ENCODE results near the gene LINGO1.

LINGO1 gene

DNA sequence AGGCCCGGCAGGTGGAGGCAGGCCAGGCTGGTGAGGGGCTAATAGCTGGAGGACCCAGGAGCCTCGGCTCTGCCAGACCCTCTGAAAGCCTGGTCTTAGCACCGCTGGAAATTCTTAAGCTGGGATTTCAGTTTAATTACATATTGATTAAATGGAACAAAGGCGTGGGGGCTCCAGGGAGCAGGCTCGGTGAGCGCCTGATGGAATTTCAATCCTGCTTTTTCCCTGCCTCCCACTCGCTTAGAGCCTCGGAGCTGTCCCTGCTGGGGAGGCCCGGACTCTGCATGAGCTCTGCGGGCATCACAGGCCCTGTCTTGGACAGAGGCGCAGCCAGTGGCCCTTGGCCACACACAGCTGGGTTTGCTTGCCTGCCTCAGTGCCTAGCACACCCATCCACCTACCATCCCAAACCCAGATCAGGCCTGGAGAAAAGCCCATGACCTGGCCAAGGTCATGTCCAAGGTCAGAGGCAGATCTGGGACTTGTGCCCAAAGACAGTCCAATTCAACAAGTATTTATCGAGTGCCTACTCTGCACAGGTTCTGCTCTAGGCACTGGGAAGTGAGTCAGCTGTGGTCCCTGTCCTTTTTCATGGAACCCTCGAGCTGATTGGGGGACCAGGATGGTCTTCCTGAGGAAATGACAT is 40.6 kb downstream of the LINGO1 start:
- TF ChIP-seq, protein P1, sequence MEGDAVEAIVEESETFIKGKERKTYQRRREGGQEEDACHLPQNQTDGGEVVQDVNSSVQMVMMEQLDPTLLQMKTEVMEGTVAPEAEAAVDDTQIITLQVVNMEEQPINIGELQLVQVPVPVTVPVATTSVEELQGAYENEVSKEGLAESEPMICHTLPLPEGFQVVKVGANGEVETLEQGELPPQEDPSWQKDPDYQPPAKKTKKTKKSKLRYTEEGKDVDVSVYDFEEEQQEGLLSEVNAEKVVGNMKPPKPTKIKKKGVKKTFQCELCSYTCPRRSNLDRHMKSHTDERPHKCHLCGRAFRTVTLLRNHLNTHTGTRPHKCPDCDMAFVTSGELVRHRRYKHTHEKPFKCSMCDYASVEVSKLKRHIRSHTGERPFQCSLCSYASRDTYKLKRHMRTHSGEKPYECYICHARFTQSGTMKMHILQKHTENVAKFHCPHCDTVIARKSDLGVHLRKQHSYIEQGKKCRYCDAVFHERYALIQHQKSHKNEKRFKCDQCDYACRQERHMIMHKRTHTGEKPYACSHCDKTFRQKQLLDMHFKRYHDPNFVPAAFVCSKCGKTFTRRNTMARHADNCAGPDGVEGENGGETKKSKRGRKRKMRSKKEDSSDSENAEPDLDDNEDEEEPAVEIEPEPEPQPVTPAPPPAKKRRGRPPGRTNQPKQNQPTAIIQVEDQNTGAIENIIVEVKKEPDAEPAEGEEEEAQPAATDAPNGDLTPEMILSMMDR (IDR thresholded peaks at IDR 0.05; ENCODE audit: insufficient read depth, low read depth, low read length, missing control alignments), result no peak
- DNase-seq (ENCODE audit: low read depth), result no peak
- no peak overlapping the region for H3K4me3 ChIP-seq (ENCODE audit: low read depth, low read length)

GRCh38 chr15:77589839-77590238 is 42.9 kb downstream of the LINGO1 start:
- H3K4me3 ChIP-seq (ENCODE audit: low read depth, low read length), result no peak overlapping the region
- TF ChIP-seq, protein P1 (IDR thresholded peaks at IDR 0.05; ENCODE audit: insufficient read depth, low read depth, low read length, missing control alignments), result no peak
- no peak for DNase-seq (ENCODE audit: low read depth)

- H3K4me3 ChIP-seq (ENCODE audit: low read depth, low read length), result no peak overlapping the region
- no peak for DNase-seq (ENCODE audit: low read depth)
- TF ChIP-seq, protein P1 (IDR thresholded peaks at IDR 0.05; ENCODE audit: insufficient read depth, low read depth, low read length, missing control alignments), result no peak
These were observed 44.6 kb downstream of the LINGO1 start for GRCh38 chr15:77588126-77588525.

GRCh38 chr15:77584691-77585090 is 48.0 kb downstream of the LINGO1 start:
- no peak overlapping the region for H3K4me3 ChIP-seq (ENCODE audit: low read depth, low read length)
- no peak for DNase-seq (ENCODE audit: low read depth)
- TF ChIP-seq, protein P1 (IDR thresholded peaks at IDR 0.05; ENCODE audit: insufficient read depth, low read depth, low read length, missing control alignments), result no peak

DNA sequence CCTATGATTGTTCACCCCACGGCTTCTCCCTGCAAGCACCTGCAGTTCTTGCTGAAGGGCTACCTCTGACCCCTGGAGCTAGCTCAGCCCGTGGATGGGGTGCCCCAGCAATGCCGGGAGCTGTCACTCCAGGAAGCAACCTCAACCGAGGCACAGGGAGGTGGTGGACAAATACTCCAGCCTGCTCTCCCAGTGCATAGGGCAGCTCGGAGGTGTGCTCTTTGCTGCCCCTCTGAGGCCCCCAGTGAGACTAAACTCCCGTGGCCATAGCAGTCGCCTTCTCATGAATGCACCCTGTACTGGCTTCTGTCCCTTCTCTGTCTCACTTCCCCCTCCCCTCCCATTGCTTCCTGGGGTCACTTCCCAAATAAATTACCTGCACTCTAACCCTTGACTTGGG is 48.5 kb downstream of the LINGO1 start:
- DNase-seq (ENCODE audit: low read depth), result no peak
- TF ChIP-seq, protein P1 (IDR thresholded peaks at IDR 0.05; ENCODE audit: insufficient read depth, low read depth, low read length, missing control alignments), result peak; percentile 16
- no peak overlapping the region for H3K4me3 ChIP-seq (ENCODE audit: low read depth, low read length)

GRCh38 chr15:77582763-77583162 is 49.9 kb downstream of the LINGO1 start:
- no peak overlapping the region for H3K4me3 ChIP-seq (ENCODE audit: low read depth, low read length)
- DNase-seq (ENCODE audit: low read depth), result no peak
- TF ChIP-seq, protein P1 (IDR thresholded peaks at IDR 0.05; ENCODE audit: insufficient read depth, low read depth, low read length, missing control alignments), result no peak
